K562 (cell line): ENCODE data around the gene INO80D. TPM values are rescaled to one million over a fixed set of nuclear protein-coding genes. Genes with fewer than 3 reads are reported as not detected.

Experiments
- ATAC-seq: fragments of 200-7000 bp; cut with Tn5 transposase; 3 replicates; pipeline ENCODE4 v1.9.1; 2020; ENCODE audit warnings: moderate library complexity
- BruUV-seq: library from RNA; stranded (reverse); fragments of 400-500 nt; replicated peaks from 2 replicates; lab custom pipeline; 2021; lab: Mats Ljungman, UMichigan
- CTCF ChIA-PET: fragments of 300-600 bp; formaldehyde crosslinking; extraction: SDS; loops from one replicate; lab custom pipeline; 2021; ENCODE audit warnings: low intra/inter-chr PET ratio; lab: Yijun Ruan, JAX
- POLR2A ChIA-PET: fragments of 300-600, 350-650 bp; sonication (Branson Sonifier 250); formaldehyde crosslinking; extraction: SDS; loops from one replicate; lab custom pipeline; 2021; ENCODE audit warnings: antibody characterized with exemption, inconsistent platforms; lab: Yijun Ruan, JAX
- DNase-seq, 4 experiments: peaks; one replicate each; pipeline versions ENCODE4 v3.0.0 to v3.0.0-alpha.2; 2011 to 2018; ENCODE audit warnings: low spot score in 3 of 4, mixed read lengths in 3 of 4; ENCODE audit errors: extremely low read depth in 1 of 4
- FAIRE-seq: peaks from 2 replicates; lab custom pipeline; 2011; peaks lifted over from hg19 to GRCh38; lab: Jason Lieb, UNC
- H2AFZ ChIP-seq: 2 replicates; pipeline ENCODE4 v1.6.0; 2011; ENCODE audit warnings: low read depth, low read length, control low read depth, inconsistent platforms
- H3K27ac ChIP-seq: fragments of 200-600 bp; 3 replicates; pipeline ENCODE4 v1.8.0; 2011; ENCODE audit warnings: low read depth, mild to moderate bottlenecking, control low read depth, inconsistent platforms, low read length, moderate library complexity, mixed read lengths; ENCODE audit errors: extremely low read depth
- H3K27me3 ChIP-seq, 2 experiments: fragments of 300-600 bp in 1 of 2; 2 replicates in 1 of 2; 3 replicates in 1 of 2; pipeline versions ENCODE4 v1.6.0 to v1.8.0; 2011; ENCODE audit warnings: inconsistent platforms in 2 of 2, low read length in 2 of 2, mild to moderate bottlenecking in 1 of 2, mixed read lengths in 1 of 2, moderate library complexity in 1 of 2; ENCODE audit not compliant: control insufficient read depth in 2 of 2, insufficient read depth in 2 of 2
- H3K36me3 ChIP-seq: fragments of 300-600 bp; 3 replicates; pipeline ENCODE4 v1.8.0; 2011; ENCODE audit warnings: mild to moderate bottlenecking, low read length, inconsistent platforms; ENCODE audit not compliant: control insufficient read depth, insufficient read depth
- H3K4me1 ChIP-seq, 2 experiments: fragments of 200-600 bp in 1 of 2; replicated peaks in 1 of 2; 2 replicates in 1 of 2; 3 replicates in 1 of 2; pipeline versions ENCODE4 v1.5.1 to v1.8.0; 2011; ENCODE audit warnings: inconsistent platforms in 2 of 2, low read length in 2 of 2, mild to moderate bottlenecking in 1 of 2, mixed read lengths in 1 of 2, moderate library complexity in 1 of 2; ENCODE audit not compliant: control insufficient read depth in 2 of 2, insufficient read depth in 2 of 2
- H3K4me2 ChIP-seq: 2 replicates; pipeline ENCODE4 v1.6.1; 2011; ENCODE audit warnings: low read length, control low read depth, inconsistent platforms, mixed read lengths; ENCODE audit not compliant: insufficient read depth
- H3K4me3 ChIP-seq: fragments of 200-600 bp; sonication (generic), shearing (Covaris generic); 2 replicates; pipeline ENCODE4 v1.5.1; 2016; ENCODE audit warnings: control low read depth, inconsistent platforms
- H3K79me2 ChIP-seq: fragments of 200-600 bp; 3 replicates; pipeline ENCODE4 v1.8.0; 2011; ENCODE audit warnings: low read length, inconsistent platforms; ENCODE audit not compliant: control insufficient read depth, insufficient read depth
- H3K9ac ChIP-seq, 2 experiments: 2 replicates each; pipeline versions ENCODE4 v1.6.0 to v1.6.1; 2011; ENCODE audit warnings: low read depth in 2 of 2, low read length in 2 of 2, control low read depth in 1 of 2, inconsistent platforms in 1 of 2, mild to moderate bottlenecking in 1 of 2, mixed read lengths in 1 of 2; ENCODE audit not compliant: insufficient read depth in 1 of 2
- H3K9me1 ChIP-seq: one replicate; pipeline ENCODE4 v1.6.0; 2011; ENCODE audit warnings: inconsistent platforms, mild to moderate bottlenecking, low read length, moderate library complexity; ENCODE audit not compliant: control insufficient read depth, insufficient read depth
- H3K9me3 ChIP-seq: replicated peaks from 2 replicates; pipeline ENCODE4 v1.5.1; 2011; ENCODE audit warnings: low read depth, low read length, inconsistent platforms; ENCODE audit not compliant: control insufficient read depth, insufficient read depth
- H4K20me1 ChIP-seq: replicated peaks from 2 replicates; pipeline ENCODE4 v1.6.1; 2011; ENCODE audit warnings: low read length, inconsistent platforms, mixed read lengths; ENCODE audit not compliant: control insufficient read depth, insufficient read depth
- BCOR ChIP-seq: fragments of 450-650 bp; IDR thresholded peaks from 2 replicates; pipeline ENCODE4 v1.6.1; 2016
- CBX8 ChIP-seq: fragments of 200-600 bp; sonication (generic); IDR thresholded peaks from 2 replicates; pipeline ENCODE4 v1.6.1; 2012; ENCODE audit warnings: borderline replicate concordance, mixed run types, low read depth, mild to moderate bottlenecking, moderate library complexity, mixed read lengths, low read length, control low read depth, inconsistent platforms; ENCODE audit not compliant: poor library complexity, severe bottlenecking; ENCODE audit errors: extremely low read depth
- EP300 ChIP-seq: IDR thresholded peaks from 2 replicates; pipeline ENCODE4 v1.6.1; 2012; ENCODE audit warnings: low read length, improper control_type of control experiment
- ESRRB ChIP-seq: fragments of 250-450 bp; sonication (Bioruptor Pico); IDR thresholded peaks from 2 replicates; pipeline ENCODE4 v1.5.0; 2020; ENCODE audit warnings: mild to moderate bottlenecking, moderate library complexity, borderline replicate concordance
- KAT8 ChIP-seq: fragments of 450-650 bp; IDR thresholded peaks from 2 replicates; pipeline ENCODE4 v1.6.1; 2016; ENCODE audit warnings: low read depth, mild to moderate bottlenecking
- NFE2L1 ChIP-seq: fragments of 450-650 bp; IDR thresholded peaks from 2 replicates; pipeline ENCODE4 v1.6.1; 2016; ENCODE audit warnings: missing genetic modification characterization, low read depth, mild to moderate bottlenecking, missing compliant biosample characterization, moderate library complexity, borderline replicate concordance
- SETDB1 ChIP-seq: IDR thresholded peaks from one replicate; pipeline ENCODE4 v1.6.1; 2012; ENCODE audit warnings: low read length, control low read depth, inconsistent platforms
- SIX5 ChIP-seq, 2 experiments: IDR thresholded peaks; 2 replicates each; pipeline ENCODE4 v1.6.1; 2011; ENCODE audit warnings: low read length in 2 of 2, borderline replicate concordance in 1 of 2, low read depth in 1 of 2, mild to moderate bottlenecking in 1 of 2, moderate library complexity in 1 of 2; ENCODE audit not compliant: insufficient read depth in 1 of 2
- TAF1 ChIP-seq: IDR thresholded peaks from 2 replicates; pipeline ENCODE4 v1.6.1; 2011; ENCODE audit warnings: mild to moderate bottlenecking, low read length, moderate library complexity; ENCODE audit not compliant: insufficient read depth, control insufficient read depth, severe bottlenecking; ENCODE audit errors: extremely low read depth
- TCFL5 ChIP-seq: fragments of 250-450 bp; sonication (Bioruptor Pico); conservative IDR thresholded peaks from 2 replicates; pipeline ENCODE4 v1.6.1; 2021; ENCODE audit warnings: mild to moderate bottlenecking, moderate library complexity, matching md5 sums
- USF2 ChIP-seq: sonication (generic); formaldehyde crosslinking; IDR thresholded peaks from 2 replicates; pipeline ENCODE4 v1.5.0; 2020; ENCODE audit warnings: missing genetic modification reagents
- ZBTB34 ChIP-seq: fragments of 250-450 bp; sonication (Bioruptor Pico); IDR thresholded peaks from 2 replicates; pipeline ENCODE4 v1.8.0; 2021; ENCODE audit warnings: mild to moderate bottlenecking, moderate library complexity
- ZNF121 ChIP-seq: sonication (generic); formaldehyde crosslinking; conservative IDR thresholded peaks from 2 replicates; pipeline ENCODE4 v1.8.0; 2022; ENCODE audit warnings: missing genetic modification reagents
- ZNF253 ChIP-seq: fragments of 250-450 bp; sonication (Bioruptor Pico); conservative IDR thresholded peaks from 2 replicates; pipeline ENCODE4 v1.6.1; 2021; ENCODE audit warnings: mild to moderate bottlenecking
- ZNF444 ChIP-seq: fragments of 250-450 bp; sonication (Bioruptor Pico); IDR thresholded peaks from 2 replicates; pipeline ENCODE4 v1.4.0; 2020; ENCODE audit warnings: mild to moderate bottlenecking, moderate library complexity
- WGBS: fragments of 100-300 bp; shearing (Covaris generic); methylation state at CpG from one replicate; pipeline ENCODE4 v1.1.6; 2016; ENCODE audit warnings: low coverage, mixed read lengths; ENCODE audit not compliant: insufficient coverage; ENCODE audit errors: missing lambda C conversion rate; 5-methylcytosine and 5-hydroxymethylcytosine counted together
- in situ Hi-C: fragments of 300-500 bp; cut with MboI; formaldehyde crosslinking; loops from 4 replicates; pipeline ENCODE4 v1.15.0; 2018; ENCODE audit warnings: inconsistent platforms, mixed read lengths
- intact Hi-C: fragments of 100-400 bp; cut with micrococcal nuclease; formaldehyde crosslinking; loops from 2 replicates; pipeline ENCODE4 v1.14.2; 2022
- polyA plus RNA-seq, 8 experiments: library from polyadenylated mRNA; depleted of rRNA in 4 of 8; stranded (reverse) in 5 of 8; unstranded in 3 of 8; fragments of >200 nt; fragmentation: Nextera tagmentation in 2 of 8; fragmentation: Illumina TruSeq in 1 of 8; extraction: Ambion mirVana in 2 of 8; extraction: Trizol in 1 of 8; gene quantifications; 2 replicates each; pipeline versions ENCODE4 v1.2.1 to v1.2.3, GENCODE V29; 2011 to 2014; ENCODE audit warnings: inconsistent platforms in 1 of 8, missing spikeins in 1 of 8
- total RNA-seq, 7 experiments: library from RNA; depleted of rRNA in 6 of 7; stranded (reverse); fragments of >200 nt in 6 of 7; fragmentation: Illumina TruSeq in 2 of 7; extraction: Trizol in 2 of 7; gene quantifications; 2 replicates each; pipeline versions ENCODE4 v1.2.1 to v1.2.3, GENCODE V29; 2011 to 2021; ENCODE audit warnings: low replicate concordance in 1 of 7

INO80D gene
- total and polyA plus RNA-seq, 9 of the 15 experiments (the other 6 are each of a cell fraction or from before 2014, with no cell fraction given) = 0.64 to 8.1 (median 2.9) TPM

GRCh38 chr2:205965707-205966106 is 120.3 kb downstream of the INO80D start:
- Histone ChIP-seq H2AFZ (no peak overlapping the region), H3K4me1 (no peaks in the 10 kb centered on the region), H3K27ac (no peak overlapping the region), H3K4me3 (no peak overlapping the region), H3K9me1 (no peaks in the 10 kb centered on the region), H4K20me1 (peaks cover 2% of the 10 kb centered on the region; the same call in 1 of the 2 replicates), H3K9me3 (no peaks in the 10 kb centered on the region), H3K27me3 (peaks cover 0 to 30% of the 10 kb centered on the region in 2 experiments; a peak in 3 of 5 replicates), H3K36me3 (no peaks in the 10 kb centered on the region), H3K79me2 (no peaks in the 10 kb centered on the region), H3K9ac (no peak overlapping the region), H3K4me2 (no peak overlapping the region)
- FAIRE-seq (no peak), DNase-seq (no peak), ATAC-seq (no peak)
- CTCF ChIA-PET = no interaction called here
- under 1% methylated on average over 14 of the region's 15 CpGs for WGBS
- POLR2A ChIA-PET = no interaction called here
- intact Hi-C loops (no loop called here), in situ Hi-C loops (no loop called here)
- BruUV-seq = no TSS peak
- TF ChIP-seq TAF1 (no peak), SIX5 (IDR thresholded peaks at IDR 0.05; ENCODE audit: borderline replicate concordance in 1 of 2, insufficient read depth in 1 of 2, low read depth in 1 of 2, low read length in 2 of 2) (no peak), ZNF121 (CRISPR knock-in tag) (no peak), TCFL5 (CRISPR knock-in tag) (no peak), ZBTB34 (CRISPR knock-in tag) (no peak), ZNF253 (CRISPR knock-in tag) (no peak), SETDB1 (no peak), USF2 (no peak), EP300 (no peak), CBX8 (no peak), ESRRB (CRISPR knock-in tag) (no peak), KAT8 (no peak), NFE2L1 (tag) (no peak), ZNF444 (no peak), BCOR (no peak)
